AG04450 (cell line): Measurements from ENCODE around the gene DSCAML1. TPM values are rescaled to one million over a fixed set of nuclear protein-coding genes. Genes with fewer than 3 reads are reported as not detected.

Experiments
- CTCF ChIA-PET: fragments of 300-600, 350-600 bp; formaldehyde crosslinking; extraction: SDS; loops from one replicate; lab custom pipeline; 2022; ENCODE audit warnings: antibody characterized with exemption, inconsistent platforms; lab: Charles Lee
- POLR2A ChIA-PET: fragments of 350-600 bp; formaldehyde crosslinking; extraction: SDS; loops from one replicate; lab custom pipeline; 2021; ENCODE audit warnings: antibody characterized with exemption, inconsistent platforms; lab: Yijun Ruan, JAX
- DNase-seq: peaks from one replicate; pipeline ENCODE4 v3.0.0-alpha.2; 2011; ENCODE audit warnings: low read depth, low spot score
- H3K27ac ChIP-seq: one replicate; pipeline ENCODE4 v1.5.1; 2012; ENCODE audit warnings: low read depth, low read length, control low read depth
- H3K27me3 ChIP-seq: one replicate; pipeline ENCODE4 v1.6.0; 2012; ENCODE audit warnings: low read length; ENCODE audit not compliant: control insufficient read depth, insufficient read depth
- H3K4me3 ChIP-seq: 2 replicates; pipeline ENCODE4 v1.5.1; 2011; ENCODE audit warnings: mild to moderate bottlenecking, low read depth, low read length, control low read depth
- H3K9me3 ChIP-seq: 2 replicates; pipeline ENCODE4 v1.5.1; 2012; ENCODE audit warnings: low read length; ENCODE audit not compliant: control insufficient read depth, insufficient read depth
- CTCF ChIP-seq: IDR thresholded peaks from 2 replicates; pipeline ENCODE4 v1.5.1; 2011; ENCODE audit warnings: low read depth, low read length, control low read depth, inconsistent platforms
- polyA plus RNA-seq: library from polyadenylated mRNA; depleted of rRNA; stranded (reverse); fragments of >200 nt; gene quantifications from 2 replicates; pipeline ENCODE4 v1.2.3, GENCODE V29; 2011

Gene DSCAML1
- polyA plus RNA-seq, 1 experiment, result not detected

GRCh38 chr11:117435326-117435725, 361.7 kb downstream of the DSCAML1 start:
- no peaks in the 10 kb centered on the region for H3K9me3 ChIP-seq
- H3K27ac ChIP-seq, result no peak overlapping the region
- POLR2A ChIA-PET, result no interaction called here
- H3K4me3 ChIP-seq, result no peak overlapping the region
- H3K27me3 ChIP-seq, result peaks cover 17% of the 10 kb centered on the region
- CTCF ChIA-PET, result interaction anchor here (1.3 kb wide), 1 partner anchor 10 kb away, joined by 5 read pairs; no protein-coding TSS in a partner anchor
- TF ChIP-seq CTCF, result no peak
- no peak for DNase-seq

DNA sequence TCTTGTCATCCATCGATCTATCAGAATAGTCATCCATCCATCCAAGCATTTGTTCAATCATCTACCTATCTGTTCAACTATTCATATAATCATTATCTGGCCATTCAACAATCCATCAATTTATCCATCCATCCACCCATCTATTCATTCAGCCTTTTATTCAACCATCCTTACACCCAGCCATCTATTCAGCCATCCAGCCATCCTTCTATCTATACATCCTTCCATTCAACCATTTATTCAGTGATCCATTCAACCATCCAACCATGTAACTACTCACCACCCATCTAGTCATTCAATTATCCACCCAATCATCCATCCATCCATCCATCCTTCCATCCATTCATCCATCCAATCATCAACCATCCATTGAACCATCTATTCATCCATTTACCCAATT, 362.5 kb downstream of the DSCAML1 start:
- Histone ChIP-seq H3K4me3 (no peak overlapping the region), H3K9me3 (no peaks in the 10 kb centered on the region), H3K27ac (no peak overlapping the region), H3K27me3 (peaks cover 13% of the 10 kb centered on the region)
- CTCF ChIA-PET, result no interaction called here
- TF ChIP-seq CTCF, result no peak
- no peak for DNase-seq
- POLR2A ChIA-PET, result no interaction called here

- no peak overlapping the region for H3K4me3 ChIP-seq
- H3K9me3 ChIP-seq, result no peaks in the 10 kb centered on the region
- no peak overlapping the region for H3K27ac ChIP-seq
- POLR2A ChIA-PET, result no interaction called here
- CTCF ChIA-PET, result interaction anchor here (2.2 kb wide), 1 partner anchor 187 kb away, joined by 5 read pairs; no protein-coding TSS in a partner anchor
- DNase-seq, result no peak
- TF ChIP-seq CTCF, result no peak
- H3K27me3 ChIP-seq, result peaks cover 11% of the 10 kb centered on the region
These were observed 363.3 kb downstream of the DSCAML1 start for GRCh38 chr11:117433717-117434116.

DNA sequence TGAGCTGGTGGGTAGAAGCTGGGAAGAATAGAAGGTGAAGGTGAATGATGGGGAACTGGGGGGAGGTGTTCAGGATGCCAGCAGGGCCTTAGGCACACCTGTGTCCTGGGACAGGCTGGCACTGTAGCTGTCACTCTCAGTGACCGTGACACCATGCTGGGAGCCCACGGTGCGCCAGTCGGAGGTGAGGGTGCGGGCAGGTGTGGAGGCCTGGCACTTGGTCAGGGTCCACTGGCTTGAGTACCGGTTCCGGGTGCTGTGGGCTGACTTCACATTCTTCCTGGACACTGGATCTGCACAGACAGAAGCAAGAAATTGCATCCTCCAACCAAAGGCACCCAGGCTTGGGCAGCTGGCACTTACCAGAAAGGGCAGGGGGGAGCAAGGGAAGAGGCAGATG, 365.6 kb downstream of the DSCAML1 start:
- CTCF ChIA-PET, result interaction anchor here (2.2 kb wide), 1 partner anchor 190 kb away, joined by 5 read pairs; no protein-coding TSS in a partner anchor
- Histone ChIP-seq H3K27me3 (peaks cover 22% of the 10 kb centered on the region), H3K4me3 (no peak overlapping the region), H3K27ac (no peak overlapping the region), H3K9me3 (no peaks in the 10 kb centered on the region)
- POLR2A ChIA-PET, result no interaction called here
- DNase-seq, result no peak
- no peak for TF ChIP-seq CTCF

- Histone ChIP-seq H3K27ac (no peak overlapping the region), H3K4me3 (no peak overlapping the region), H3K27me3 (peaks cover 16% of the 10 kb centered on the region), H3K9me3 (no peaks in the 10 kb centered on the region)
- ChIA-PET POLR2A (no interaction called here), CTCF (no interaction called here)
- TF ChIP-seq CTCF, result no peak
- no peak for DNase-seq
These were observed 366.6 kb downstream of the DSCAML1 start for GRCh38 chr11:117430293-117430955.
